ENCODE results near the gene CYP39A1.

The CYP39A1 gene

GRCh38 chr6:46555129-46555528 is 97.5 kb downstream of the CYP39A1 start:
- Histone ChIP-seq H3K27me3 (ENCODE audit: insufficient read depth, low read length, poor library complexity, severe bottlenecking) (no peaks in the 10 kb centered on the region), H3K9me2 (replicated peaks; ENCODE audit: low read depth, low read length) (0 out of 2 replicates have a peak, but pooled peaks cover 4% of the 10 kb centered on the region), H3K36me3 (ENCODE audit: insufficient read depth, low read length) (no peaks in the 10 kb centered on the region), H3F3A (ENCODE audit: low read depth) (no peaks in the 10 kb centered on the region), H3K4me2 (ENCODE audit: low read depth, low read length, poor library complexity, severe bottlenecking) (no peak overlapping the region), H3K9me3 (ENCODE audit: insufficient read depth, low read depth, low read length) (no peaks in the 10 kb centered on the region), H3K4me3 (ENCODE audit: low read length, poor library complexity, severe bottlenecking) (no peak overlapping the region), H3K9ac (ENCODE audit: low read depth, low read length, poor library complexity, severe bottlenecking) (no peak overlapping the region), H3K4me1 (ENCODE audit: insufficient read depth, low read length, poor library complexity, severe bottlenecking) (no peaks in the 10 kb centered on the region), H3K79me2 (ENCODE audit: insufficient read depth, low read length) (no peaks in the 10 kb centered on the region), H2AFZ (ENCODE audit: low read length) (no peak overlapping the region), H4K20me1 (ENCODE audit: insufficient read depth, low read length, poor library complexity, severe bottlenecking) (no peaks in the 10 kb centered on the region)
- TF ChIP-seq EZH2phosphoT487 (IDR thresholded peaks at IDR 0.05; ENCODE audit: borderline replicate concordance) = no peak

DNA sequence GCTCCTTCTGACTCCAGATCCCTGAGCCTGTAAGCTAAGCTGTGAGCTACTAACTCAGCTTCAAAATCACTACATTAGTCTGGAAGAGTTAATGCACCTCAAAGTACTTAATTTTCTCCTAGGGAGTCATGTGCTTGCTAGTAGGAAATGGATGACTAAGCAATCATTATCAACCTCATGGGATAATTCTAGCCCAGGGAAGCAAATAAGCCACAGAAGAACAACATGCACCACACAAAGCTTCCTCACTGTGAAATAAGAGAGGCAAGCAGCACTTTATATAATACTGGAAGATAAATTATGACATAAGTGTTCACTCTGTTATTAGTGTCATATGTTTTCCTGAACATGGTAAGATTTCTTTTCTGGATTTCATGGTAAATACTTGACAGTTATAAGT is 103.5 kb downstream of the CYP39A1 start:
- TF ChIP-seq, protein P1, sequence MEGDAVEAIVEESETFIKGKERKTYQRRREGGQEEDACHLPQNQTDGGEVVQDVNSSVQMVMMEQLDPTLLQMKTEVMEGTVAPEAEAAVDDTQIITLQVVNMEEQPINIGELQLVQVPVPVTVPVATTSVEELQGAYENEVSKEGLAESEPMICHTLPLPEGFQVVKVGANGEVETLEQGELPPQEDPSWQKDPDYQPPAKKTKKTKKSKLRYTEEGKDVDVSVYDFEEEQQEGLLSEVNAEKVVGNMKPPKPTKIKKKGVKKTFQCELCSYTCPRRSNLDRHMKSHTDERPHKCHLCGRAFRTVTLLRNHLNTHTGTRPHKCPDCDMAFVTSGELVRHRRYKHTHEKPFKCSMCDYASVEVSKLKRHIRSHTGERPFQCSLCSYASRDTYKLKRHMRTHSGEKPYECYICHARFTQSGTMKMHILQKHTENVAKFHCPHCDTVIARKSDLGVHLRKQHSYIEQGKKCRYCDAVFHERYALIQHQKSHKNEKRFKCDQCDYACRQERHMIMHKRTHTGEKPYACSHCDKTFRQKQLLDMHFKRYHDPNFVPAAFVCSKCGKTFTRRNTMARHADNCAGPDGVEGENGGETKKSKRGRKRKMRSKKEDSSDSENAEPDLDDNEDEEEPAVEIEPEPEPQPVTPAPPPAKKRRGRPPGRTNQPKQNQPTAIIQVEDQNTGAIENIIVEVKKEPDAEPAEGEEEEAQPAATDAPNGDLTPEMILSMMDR (conservative IDR thresholded peaks at IDR 0.05; ENCODE audit: low read length) = no peak
- no peak for TF ChIP-seq EZH2phosphoT487 (IDR thresholded peaks at IDR 0.05; ENCODE audit: borderline replicate concordance)
- Histone ChIP-seq H3K36me3 (ENCODE audit: insufficient read depth, low read length) (no peaks in the 10 kb centered on the region), H2AFZ (ENCODE audit: low read length) (no peak overlapping the region), H3K27me3 (ENCODE audit: insufficient read depth, low read length, poor library complexity, severe bottlenecking) (no peaks in the 10 kb centered on the region), H3K9me2 (replicated peaks; ENCODE audit: low read depth, low read length) (0 out of 2 replicates have a peak, but pooled peaks cover 3% of the 10 kb centered on the region), H3K9me3 (ENCODE audit: insufficient read depth, low read depth, low read length) (no peaks in the 10 kb centered on the region), H3F3A (ENCODE audit: low read depth) (no peaks in the 10 kb centered on the region), H3K4me2 (ENCODE audit: low read depth, low read length, poor library complexity, severe bottlenecking) (no peak overlapping the region), H3K4me3 (ENCODE audit: low read length, poor library complexity, severe bottlenecking) (no peak overlapping the region), H3K79me2 (ENCODE audit: insufficient read depth, low read length) (no peaks in the 10 kb centered on the region), H3K9ac (ENCODE audit: low read depth, low read length, poor library complexity, severe bottlenecking) (no peak overlapping the region), H4K20me1 (ENCODE audit: insufficient read depth, low read length, poor library complexity, severe bottlenecking) (no peaks in the 10 kb centered on the region), H3K4me1 (ENCODE audit: insufficient read depth, low read length, poor library complexity, severe bottlenecking) (no peaks in the 10 kb centered on the region)

DNA sequence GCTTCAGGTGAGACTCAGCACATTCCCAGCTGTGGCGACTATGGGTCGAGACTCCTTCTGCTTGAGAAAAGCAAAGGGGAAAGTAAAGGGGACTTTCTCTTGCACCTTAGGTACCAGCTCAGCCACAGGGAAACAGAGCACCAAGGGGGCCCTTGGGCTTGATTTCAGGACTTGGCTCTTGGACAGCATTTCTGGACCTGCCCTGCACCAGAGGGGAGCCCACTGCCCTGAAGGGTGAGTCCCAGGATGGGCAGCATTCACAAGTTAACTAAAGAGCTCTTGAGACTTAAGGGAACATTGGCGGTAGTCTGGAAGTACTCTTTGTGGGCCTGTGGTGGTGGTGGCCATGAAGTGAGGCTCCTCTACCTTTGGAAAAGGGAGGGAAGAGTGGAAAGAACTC is 111.1 kb downstream of the CYP39A1 start:
- Histone ChIP-seq H3K9ac (ENCODE audit: low read depth, low read length, poor library complexity, severe bottlenecking) (no peak overlapping the region), H3K9me2 (replicated peaks; ENCODE audit: low read depth, low read length) (no peaks in the 10 kb centered on the region), H3K27me3 (ENCODE audit: insufficient read depth, low read length, poor library complexity, severe bottlenecking) (no peaks in the 10 kb centered on the region), H3K9me3 (ENCODE audit: insufficient read depth, low read depth, low read length) (no peaks in the 10 kb centered on the region), H3K36me3 (ENCODE audit: insufficient read depth, low read length) (no peaks in the 10 kb centered on the region), H2AFZ (ENCODE audit: low read length) (no peak overlapping the region), H3F3A (ENCODE audit: low read depth) (no peaks in the 10 kb centered on the region), H3K4me2 (ENCODE audit: low read depth, low read length, poor library complexity, severe bottlenecking) (no peak overlapping the region), H3K79me2 (ENCODE audit: insufficient read depth, low read length) (no peaks in the 10 kb centered on the region), H3K4me3 (ENCODE audit: low read length, poor library complexity, severe bottlenecking) (no peak overlapping the region), H3K4me1 (ENCODE audit: insufficient read depth, low read length, poor library complexity, severe bottlenecking) (no peaks in the 10 kb centered on the region), H4K20me1 (ENCODE audit: insufficient read depth, low read length, poor library complexity, severe bottlenecking) (no peaks in the 10 kb centered on the region)
- TF ChIP-seq EZH2phosphoT487 (IDR thresholded peaks at IDR 0.05; ENCODE audit: borderline replicate concordance) = no peak
- TF ChIP-seq, protein P1 (conservative IDR thresholded peaks at IDR 0.05; ENCODE audit: low read length) = no peak

GRCh38 chr6:46539866-46540265 is 112.8 kb downstream of the CYP39A1 start:
- TF ChIP-seq, protein P1 (conservative IDR thresholded peaks at IDR 0.05; ENCODE audit: low read length) = no peak
- TF ChIP-seq EZH2phosphoT487 (IDR thresholded peaks at IDR 0.05; ENCODE audit: borderline replicate concordance) = no peak
- Histone ChIP-seq H2AFZ (ENCODE audit: low read length) (no peak overlapping the region), H3K9me3 (ENCODE audit: insufficient read depth, low read depth, low read length) (no peaks in the 10 kb centered on the region), H3K4me1 (ENCODE audit: insufficient read depth, low read length, poor library complexity, severe bottlenecking) (no peaks in the 10 kb centered on the region), H3K79me2 (ENCODE audit: insufficient read depth, low read length) (no peaks in the 10 kb centered on the region), H3K27me3 (ENCODE audit: insufficient read depth, low read length, poor library complexity, severe bottlenecking) (no peaks in the 10 kb centered on the region), H3K9me2 (replicated peaks; ENCODE audit: low read depth, low read length) (no peaks in the 10 kb centered on the region), H4K20me1 (ENCODE audit: insufficient read depth, low read length, poor library complexity, severe bottlenecking) (no peaks in the 10 kb centered on the region), H3K4me2 (ENCODE audit: low read depth, low read length, poor library complexity, severe bottlenecking) (no peak overlapping the region), H3K36me3 (ENCODE audit: insufficient read depth, low read length) (no peaks in the 10 kb centered on the region), H3K9ac (ENCODE audit: low read depth, low read length, poor library complexity, severe bottlenecking) (no peak overlapping the region), H3F3A (ENCODE audit: low read depth) (no peaks in the 10 kb centered on the region), H3K4me3 (ENCODE audit: low read length, poor library complexity, severe bottlenecking) (no peak overlapping the region)
